ENCODE measurements around the gene DUSP22.
"Not testable (repeated sequence)": the region's sequence is repeated elsewhere in the genome, so short reads cannot be mapped to it uniquely, and the experiment has no call there.

GRCh38 chr6:325161-325860, 33.0 kb downstream of the DUSP22 start:
- TF ChIP-seq CTCF, EP300, POLR2A (IDR thresholded peaks at IDR 0.05): not testable (repeated sequence)

Data from stomach (tissue), 4 donors.